HG02943 (cell line): ENCODE results near the gene TINAGL1.

Experiments
- ATAC-seq: cut with Tn5 transposase; IDR thresholded peaks from one replicate; pipeline ENCODE4 v1.9.1; 2021; ENCODE audit warnings: mild to moderate bottlenecking, low read depth, moderate library complexity; ENCODE audit not compliant: unreplicated experiment

TINAGL1 gene

GRCh38 chr1:31576201-31576669, at the start of gene TINAGL1:
Gene TINAGL1, plus strand, starts transcription at chr1:31576515. Its CDS starts 634 bp downstream, at chr1:31577149.
- ATAC-seq, result no peak

- ATAC-seq, result no peak
These were observed 46.2 kb upstream of the TINAGL1 start for GRCh38 chr1:31529999-31530684.

- no peak for ATAC-seq
These were observed 44.9 kb upstream of the TINAGL1 start for GRCh38 chr1:31531177-31531999.

GRCh38 chr1:31532173-31532572, 44.1 kb upstream of the TINAGL1 start:
- ATAC-seq, result no peak

GRCh38 chr1:31535561-31535960, 40.8 kb upstream of the TINAGL1 start:
- no peak for ATAC-seq

- no peak for ATAC-seq
These were observed 37.0 kb upstream of the TINAGL1 start for GRCh38 chr1:31539329-31539728.

- ATAC-seq, result no peak
These were observed 35.1 kb upstream of the TINAGL1 start for GRCh38 chr1:31541194-31541593.

GRCh38 chr1:31545927-31546540, 30.3 kb upstream of the TINAGL1 start:
- ATAC-seq, result no peak

- no peak for ATAC-seq
These were observed 27.8 kb upstream of the TINAGL1 start for GRCh38 chr1:31548534-31548906.

GRCh38 chr1:31548907-31549808, 27.2 kb upstream of the TINAGL1 start:
- ATAC-seq, result peak; percentile 83

- ATAC-seq, result peak; percentile 32
These were observed 26.3 kb upstream of the TINAGL1 start for GRCh38 chr1:31549809-31550620.

GRCh38 chr1:31551208-31551607, 25.1 kb upstream of the TINAGL1 start:
- ATAC-seq, result no peak

GRCh38 chr1:31552489-31552888, 23.8 kb upstream of the TINAGL1 start:
- ATAC-seq, result no peak

- no peak for ATAC-seq
These were observed 19.8 kb upstream of the TINAGL1 start for GRCh38 chr1:31556481-31557006.

- ATAC-seq, result no peak
These were observed 16.6 kb upstream of the TINAGL1 start for GRCh38 chr1:31559715-31560114.

- ATAC-seq, result no peak
These were observed 15.9 kb upstream of the TINAGL1 start for GRCh38 chr1:31560394-31560793.

- no peak for ATAC-seq
These were observed 13.5 kb upstream of the TINAGL1 start for GRCh38 chr1:31562707-31563360.

GRCh38 chr1:31564606-31564989, 11.7 kb upstream of the TINAGL1 start:
- no peak for ATAC-seq
